ENCODE data around the gene HLTF.

- TF ChIP-seq CTCF (tag by site-specific recombination; IDR thresholded peaks at IDR 0.05) (no peak), SCRT1 (tag by site-specific recombination; IDR thresholded peaks at IDR 0.05; ENCODE audit: borderline replicate concordance) (no peak), KLF1 (tag by site-specific recombination; IDR thresholded peaks at IDR 0.05) (no peak), ZNF521 (tag by site-specific recombination; IDR thresholded peaks at IDR 0.05) (no peak), ZSCAN23 (tag by site-specific recombination; IDR thresholded peaks at IDR 0.05) (no peak)
Observed at GRCh38 chr3:149090461-149090860, 4.1 kb upstream of the HLTF start.
